GM19239 (cell line): ENCODE results near the gene TCF7L2.
A peak's percentile ranks its signal among the peaks of the same experiment; 100 is the strongest.

Source experiments
- DNase-seq: peaks from one replicate; pipeline ENCODE4 v3.0.0; 2011; ENCODE audit warnings: low spot score; ENCODE audit not compliant: insufficient read length
- FAIRE-seq: peaks from 2 replicates; lab custom pipeline; 2011; peaks lifted over from hg19 to GRCh38; lab: Jason Lieb, UNC

Gene TCF7L2

DNA sequence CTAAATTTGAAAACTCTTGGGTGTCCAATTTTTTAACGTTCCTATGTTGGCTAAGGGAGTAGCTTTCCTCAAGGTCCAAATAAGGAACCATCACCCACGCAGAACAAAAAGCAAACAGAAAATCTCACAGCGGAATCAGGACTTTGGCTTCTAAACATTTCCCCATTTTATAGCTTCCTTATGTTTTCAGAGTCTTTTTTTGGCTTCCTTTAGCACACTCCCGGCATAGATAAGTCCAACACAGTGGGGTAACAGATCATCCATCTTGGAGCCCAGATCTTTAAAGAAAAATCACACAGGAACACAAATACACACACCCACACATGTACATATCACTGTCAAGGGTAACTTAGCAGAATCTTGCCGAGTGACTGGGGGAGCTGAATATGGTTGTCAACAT lies 4.2 kb upstream of the TCF7L2 start:
- DNase-seq (no peak), FAIRE-seq (no peak)

DNA sequence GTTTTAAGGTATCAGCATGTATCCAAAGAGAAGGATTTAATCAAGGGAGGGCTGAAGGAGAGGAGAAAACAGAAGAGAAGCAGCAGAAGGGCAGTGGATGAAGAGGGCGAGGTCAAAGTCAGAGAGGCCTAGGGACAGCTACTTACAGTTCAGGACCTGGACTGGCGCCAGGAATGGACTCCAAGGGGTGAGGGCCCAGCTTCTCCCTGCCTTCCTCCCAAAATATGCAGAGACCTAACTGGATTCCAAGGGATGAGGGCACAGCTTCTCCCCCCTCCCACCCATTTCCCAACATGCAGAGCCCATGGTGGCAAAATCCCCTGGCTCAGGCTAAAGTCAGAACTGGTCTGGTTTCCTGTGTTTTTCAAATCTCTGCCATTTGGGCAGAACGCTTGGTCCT lies 3.4 kb upstream of the TCF7L2 start:
- no peak for FAIRE-seq
- no peak for DNase-seq

DNA sequence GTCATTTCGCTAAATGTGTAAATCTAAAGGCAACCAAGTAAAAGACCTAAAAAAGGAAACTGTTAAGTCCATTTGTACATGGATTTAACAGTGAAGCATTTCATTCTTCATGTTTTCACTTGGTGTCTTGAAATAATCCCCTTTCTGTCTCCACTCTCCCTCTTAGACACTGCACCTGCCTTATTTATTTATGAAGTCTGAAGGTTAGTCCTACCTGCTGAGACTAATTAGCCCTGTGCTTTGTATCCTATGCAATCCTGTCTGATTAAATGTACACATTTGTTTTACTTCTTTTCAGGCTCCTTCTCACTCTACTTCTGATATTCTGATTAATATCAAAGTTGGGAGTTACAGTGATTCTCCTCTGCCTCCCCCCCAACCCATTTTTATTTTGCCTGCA lies 1.9 kb upstream of the TCF7L2 start:
- FAIRE-seq = no peak
- DNase-seq = no peak

DNA sequence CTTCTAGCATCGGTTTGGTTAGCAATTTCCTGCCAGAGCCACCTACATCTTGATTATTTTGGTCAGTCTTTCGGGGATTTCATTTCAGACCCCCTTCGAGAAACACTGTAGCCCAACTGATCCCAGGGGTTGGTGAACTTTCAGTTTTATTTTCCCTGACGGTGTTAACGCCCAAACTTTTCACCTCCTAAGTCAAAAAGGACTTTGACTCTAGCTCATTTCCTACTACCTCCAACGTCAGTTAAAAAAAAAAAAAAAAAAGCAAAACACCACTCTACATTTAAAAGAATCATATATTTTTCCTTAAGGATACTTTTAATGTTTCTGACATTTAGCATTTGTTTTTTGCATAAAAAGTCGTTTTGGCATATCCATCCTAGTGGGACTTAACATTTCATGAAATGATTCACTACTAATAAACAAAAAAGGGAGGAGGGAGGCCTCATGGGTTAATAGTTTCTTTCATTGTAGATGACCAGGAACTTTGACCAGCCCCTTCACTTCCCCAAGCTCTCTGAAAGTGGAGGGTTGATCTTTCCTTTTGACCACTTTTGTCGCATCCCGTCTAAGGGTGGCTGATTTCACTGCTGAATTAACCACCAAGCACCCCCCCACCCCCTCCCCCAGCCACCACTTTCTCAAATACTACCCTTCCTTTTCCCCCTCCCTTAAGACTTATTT lies 764 bp upstream of the TCF7L2 start:
- peak; percentile 8 for FAIRE-seq
- no peak for DNase-seq

DNA sequence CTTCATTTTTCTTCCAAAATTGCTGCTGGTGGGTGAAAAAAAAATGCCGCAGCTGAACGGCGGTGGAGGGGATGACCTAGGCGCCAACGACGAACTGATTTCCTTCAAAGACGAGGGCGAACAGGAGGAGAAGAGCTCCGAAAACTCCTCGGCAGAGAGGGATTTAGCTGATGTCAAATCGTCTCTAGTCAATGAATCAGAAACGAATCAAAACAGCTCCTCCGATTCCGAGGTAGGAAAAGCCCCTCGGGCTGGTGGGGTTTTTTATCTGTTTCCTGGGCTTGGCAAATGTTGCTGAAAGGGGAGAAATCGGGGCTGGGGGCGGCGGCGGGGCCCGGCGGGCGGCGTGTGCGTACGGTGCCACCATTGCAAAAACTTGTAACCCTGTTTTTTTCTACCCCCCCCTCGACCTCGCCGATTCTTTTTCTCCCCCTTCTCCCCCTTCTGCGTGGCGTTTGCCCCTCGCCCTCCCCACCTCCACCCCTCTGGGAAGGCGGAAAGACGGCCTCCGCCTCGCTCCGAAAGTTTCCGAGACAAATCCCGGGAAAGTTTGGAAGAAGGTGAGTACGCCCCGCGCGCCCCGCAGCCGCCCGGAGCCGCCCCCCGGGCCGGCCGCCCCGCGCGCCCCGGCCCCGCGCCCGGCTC lies 789 bp downstream of the TCF7L2 start:
- no peak for FAIRE-seq
- DNase-seq = no peak

DNA sequence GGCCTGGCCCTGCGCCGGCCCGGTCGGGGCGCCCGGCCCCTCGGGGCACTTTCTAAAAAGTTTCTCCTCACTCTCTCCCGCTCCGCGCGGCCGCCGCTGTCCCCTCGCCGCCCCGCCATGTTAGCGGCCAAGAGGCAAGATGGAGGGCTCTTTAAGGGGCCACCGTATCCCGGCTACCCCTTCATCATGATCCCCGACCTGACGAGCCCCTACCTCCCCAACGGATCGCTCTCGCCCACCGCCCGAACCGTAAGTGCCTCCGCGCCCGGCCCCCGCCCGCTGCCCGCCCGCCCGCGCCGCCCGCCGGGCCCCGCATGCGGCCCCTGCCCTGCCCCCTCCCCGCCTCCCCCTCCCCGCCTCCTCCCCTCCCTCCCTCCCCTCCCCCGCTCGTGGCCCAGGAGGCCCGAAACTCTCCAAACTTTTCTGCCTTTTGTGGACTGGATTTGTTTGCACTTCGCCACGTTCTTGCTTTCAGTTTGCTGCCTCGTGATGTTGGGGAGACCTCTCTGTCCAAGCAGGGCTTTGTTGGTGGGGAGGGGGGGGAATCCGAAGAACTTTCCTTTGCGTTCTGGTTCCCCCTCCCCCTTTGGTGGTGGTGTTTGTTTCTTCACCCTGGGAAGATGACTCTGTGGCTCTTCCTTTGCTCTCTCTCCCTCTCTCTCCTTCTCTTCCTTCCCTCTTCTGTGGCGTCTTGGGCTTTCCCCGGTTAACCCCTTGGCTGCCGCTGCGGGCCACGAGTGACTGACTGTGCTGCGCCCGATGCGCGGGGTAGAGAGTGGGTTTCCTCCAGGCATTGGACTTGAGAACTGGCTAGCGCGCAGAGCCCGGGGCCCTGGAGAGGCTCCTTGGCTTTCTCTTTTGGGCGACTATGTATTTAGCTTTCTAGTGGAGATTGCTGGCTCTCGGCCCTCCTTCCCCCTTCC lies 1.6 kb downstream of the TCF7L2 start:
- FAIRE-seq (no peak), DNase-seq (no peak)

DNA sequence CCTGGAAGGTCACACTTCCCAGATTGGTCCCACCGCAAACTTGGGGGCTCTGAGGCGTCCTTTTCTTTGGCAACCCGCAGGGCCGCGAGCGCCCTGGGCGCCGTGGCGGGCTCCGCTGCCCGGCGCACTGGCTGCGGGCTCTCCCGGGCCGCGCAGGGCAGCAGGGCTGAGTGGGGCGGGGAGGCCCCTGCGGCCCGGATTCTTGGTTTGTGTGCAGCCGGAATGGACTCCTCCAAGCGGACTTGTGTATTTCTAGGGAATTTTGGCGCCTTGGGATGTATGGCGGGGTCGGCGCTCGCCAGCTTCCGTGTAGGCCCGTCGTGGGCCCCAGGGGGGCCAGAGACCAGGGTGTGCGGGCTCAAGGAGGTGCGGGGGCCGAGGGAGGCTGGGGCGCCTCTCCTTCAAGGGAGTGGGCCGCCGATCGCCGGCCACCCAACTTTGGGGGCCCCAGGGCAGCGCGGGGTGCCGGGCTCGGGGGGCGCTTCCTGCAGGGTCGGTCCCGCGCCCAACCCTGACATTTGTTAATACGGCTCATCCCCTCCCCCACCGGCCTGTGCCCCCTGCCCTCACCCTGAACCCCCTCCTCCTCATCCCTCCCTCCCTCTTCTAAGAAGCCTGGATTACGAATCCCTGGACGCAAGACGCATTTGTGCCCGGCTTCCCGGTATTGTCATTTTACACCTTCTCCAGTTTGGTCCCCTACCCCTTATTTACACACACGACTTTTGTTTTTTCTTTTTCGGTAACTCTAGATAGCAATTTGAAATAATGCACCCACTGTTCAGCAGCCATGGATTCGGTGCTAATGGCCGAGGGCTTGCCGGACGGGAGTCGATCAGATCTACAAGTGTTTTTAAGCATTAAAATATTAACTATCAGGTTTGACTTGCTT lies 2.5 kb downstream of the TCF7L2 start:
- DNase-seq (no peak), FAIRE-seq (no peak)

DNA sequence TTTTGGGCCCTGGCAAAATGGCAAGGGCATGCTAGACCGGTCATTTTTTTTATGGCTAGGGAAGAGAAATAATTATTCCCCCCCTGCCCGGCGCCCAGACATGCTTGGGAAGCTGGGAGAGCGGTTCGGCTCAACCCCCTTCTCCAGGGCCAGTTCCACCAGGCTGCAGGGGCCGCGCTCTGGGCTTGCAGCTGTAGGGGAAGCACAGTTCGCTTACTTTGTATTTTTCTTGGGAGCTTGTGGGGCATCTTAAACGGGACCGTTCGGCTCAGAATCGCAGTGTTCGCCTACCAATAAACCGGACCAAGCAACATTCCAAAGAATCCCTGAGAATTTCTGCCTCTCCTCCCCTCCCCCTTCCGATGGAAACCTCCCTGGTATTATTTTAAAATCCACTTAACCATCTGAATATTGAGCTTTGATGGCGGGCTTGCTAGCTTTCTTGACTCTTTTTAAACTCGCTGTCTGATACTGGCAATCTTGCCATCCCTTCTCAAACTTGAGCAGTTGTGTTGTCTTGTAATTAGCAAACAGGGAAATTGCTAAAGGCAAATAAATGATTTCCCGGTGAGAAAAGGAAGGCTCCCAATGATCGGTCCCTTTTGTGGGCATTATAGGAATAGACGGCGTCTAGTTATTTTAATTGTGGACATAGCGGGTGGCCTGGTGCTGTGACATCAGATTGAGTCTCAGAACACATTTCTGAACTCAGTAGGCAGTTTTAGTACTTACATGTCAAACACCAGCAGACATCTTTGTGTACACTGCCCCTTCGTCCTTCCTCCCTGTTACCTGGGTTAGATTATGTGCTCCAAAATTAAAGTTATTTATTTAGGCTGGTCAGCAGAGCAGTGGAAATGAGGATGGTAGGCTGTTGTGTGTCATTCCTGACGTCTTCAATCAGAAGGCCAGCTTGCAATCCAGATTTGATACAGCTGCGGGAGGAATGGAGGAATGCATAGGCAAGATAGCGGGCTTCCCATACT lies 3.4 kb downstream of the TCF7L2 start:
- FAIRE-seq (no peak), DNase-seq (no peak)

DNA sequence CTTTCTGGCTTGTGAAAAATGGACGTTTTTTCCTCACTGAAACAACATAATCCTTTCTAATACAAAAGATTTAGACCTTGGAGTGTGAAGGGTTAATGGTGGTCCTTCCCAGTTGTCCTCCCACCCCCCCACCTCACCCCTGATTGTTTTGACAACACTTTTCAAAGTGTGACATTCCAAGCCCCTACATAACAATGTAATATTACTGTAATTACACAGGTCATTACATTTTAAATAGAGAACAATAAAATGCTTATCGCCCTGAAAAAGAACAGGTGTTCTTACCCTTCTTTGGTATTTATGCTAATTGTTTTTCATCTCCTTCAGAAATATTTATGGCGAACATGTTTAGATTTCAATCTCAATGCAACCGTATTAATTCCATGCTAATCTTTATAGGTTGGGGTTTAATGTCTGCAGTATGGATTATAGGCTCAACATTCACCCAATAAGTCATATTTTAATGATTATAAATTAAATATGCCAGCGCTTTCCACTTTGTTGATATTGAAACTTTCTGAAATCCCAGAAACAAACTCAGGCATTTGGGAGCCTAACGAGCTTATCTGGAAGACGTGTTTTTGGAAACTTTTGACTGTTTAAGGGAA lies 5.0 kb downstream of the TCF7L2 start:
- FAIRE-seq (no peak), DNase-seq (no peak)

DNA sequence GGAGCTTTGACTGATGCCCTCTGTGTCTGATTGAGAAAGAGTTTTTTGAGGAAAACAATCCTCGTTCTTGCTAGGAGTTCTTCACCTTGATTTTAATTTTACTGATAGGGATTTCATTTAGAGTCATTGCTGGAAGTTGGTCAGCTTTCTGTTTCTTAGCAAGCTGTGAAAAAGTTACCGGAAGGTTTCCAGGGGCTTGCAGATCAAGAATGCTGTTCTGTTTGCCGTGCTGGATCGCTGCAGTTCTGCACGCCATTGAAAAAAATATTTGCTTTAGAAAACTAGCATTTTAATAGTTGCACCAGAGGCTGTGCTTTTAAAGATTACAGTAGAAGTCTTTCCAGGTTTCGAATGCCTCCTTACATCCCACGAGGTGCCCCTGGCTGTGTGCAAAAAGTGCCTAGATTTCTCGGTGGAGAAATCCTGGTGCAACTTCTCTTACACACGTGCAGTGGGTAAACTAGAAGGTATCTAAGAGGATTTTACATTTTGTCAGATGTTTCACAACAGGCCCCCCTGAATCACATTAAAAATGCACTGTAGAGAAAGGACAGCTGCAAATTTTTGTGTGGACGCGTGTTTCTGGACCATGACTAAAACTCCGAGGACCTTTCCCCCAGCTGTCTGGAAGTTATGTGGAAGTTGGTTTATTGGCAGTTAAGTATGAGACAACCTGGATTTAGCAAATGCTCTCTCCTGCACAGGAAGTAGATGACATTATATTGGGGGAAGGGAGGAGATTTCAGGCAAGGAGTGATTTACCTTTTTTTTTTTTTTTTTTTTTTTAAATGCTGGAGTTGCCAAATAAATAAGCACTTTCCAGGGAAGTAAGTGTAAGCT lies 5.8 kb downstream of the TCF7L2 start:
- no peak for DNase-seq
- FAIRE-seq = no peak

DNA sequence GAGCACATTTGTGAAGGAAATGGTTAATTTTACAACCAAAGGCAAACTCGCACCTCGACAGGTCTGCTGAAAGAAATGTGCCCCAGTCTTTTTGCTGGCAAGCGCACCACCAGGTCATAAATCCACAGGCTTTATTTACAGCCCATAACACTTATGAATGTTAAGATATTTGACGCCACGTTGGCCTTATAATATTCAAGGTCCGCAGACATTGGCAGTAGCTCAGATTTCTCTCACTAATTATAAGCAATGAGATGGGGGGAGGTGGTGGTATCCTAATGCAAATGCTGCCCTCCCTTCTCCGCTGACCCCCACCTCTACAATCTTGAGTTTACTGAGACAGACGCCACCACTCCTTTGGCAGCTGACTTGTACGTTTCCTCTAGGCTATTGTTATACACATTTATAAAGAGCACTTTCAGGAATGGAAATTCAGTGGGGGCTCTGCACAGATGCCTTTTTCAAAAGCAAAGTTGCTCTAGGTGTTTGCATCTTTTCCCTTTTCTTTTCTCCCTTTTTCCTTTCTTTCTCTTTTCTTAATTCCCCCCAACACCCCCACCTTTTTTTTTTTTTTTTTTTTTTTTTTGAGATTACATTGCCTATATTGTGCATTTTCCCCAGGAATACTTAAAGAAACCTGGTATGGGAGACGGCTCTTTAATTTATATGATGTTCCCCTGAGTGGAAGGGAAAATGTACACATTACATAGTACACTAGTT lies 6.7 kb downstream of the TCF7L2 start:
- no peak for FAIRE-seq
- DNase-seq = no peak

DNA sequence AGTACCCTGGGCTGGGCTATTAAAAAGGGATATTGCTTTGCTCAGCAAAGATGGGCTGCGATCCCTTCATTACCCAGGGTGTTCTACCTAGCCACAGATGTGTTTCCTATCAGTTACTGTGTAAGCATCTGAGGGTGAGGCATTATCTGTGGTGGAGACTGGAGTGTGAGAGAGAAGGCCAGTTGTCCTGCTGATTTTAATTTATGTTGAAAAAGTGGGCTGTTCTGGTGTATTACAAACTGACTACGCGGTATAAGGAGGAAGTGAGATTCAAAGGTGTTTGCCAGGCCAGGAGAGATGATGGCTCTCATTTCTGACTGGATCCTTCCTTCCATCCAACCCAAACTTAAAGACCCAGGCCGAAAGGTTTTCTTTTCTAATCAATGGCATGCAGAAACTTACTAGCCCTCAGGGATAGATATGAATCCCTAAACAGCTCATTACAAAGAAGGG lies 7.6 kb downstream of the TCF7L2 start:
- no peak for DNase-seq
- FAIRE-seq = no peak

DNA sequence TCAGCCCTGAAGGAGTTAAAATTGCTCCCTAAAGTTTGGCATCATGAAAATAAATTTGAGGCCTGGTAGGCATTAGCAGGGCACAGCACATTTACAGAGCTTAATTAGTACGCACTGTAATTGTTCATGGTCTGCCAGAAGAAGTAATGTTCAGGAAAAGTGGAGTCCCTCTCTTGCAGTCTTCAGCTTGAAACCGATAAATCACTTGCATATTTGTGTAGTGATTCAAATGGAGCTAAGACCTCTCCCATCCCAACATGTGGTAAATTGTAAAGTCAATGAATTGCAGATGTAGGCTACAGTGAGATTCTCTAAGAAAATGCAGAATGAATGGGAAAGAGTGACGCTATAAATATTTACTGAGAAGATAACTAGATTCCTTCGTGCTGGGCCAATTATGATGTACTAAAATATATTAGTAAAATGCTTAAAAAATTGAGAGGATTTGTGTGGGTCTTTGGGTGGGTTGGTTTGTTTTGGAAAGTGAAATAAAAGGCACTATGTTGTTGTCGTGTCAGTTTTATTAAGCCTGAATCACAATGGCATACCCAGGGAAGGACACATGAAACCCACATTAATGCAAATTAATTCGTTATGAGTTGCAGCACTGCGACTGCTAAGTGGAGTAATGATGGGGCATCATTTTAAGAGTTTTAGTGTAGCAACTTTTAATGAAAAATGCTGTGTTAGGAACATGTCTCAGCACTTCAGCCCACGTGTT lies 8.4 kb downstream of the TCF7L2 start:
- DNase-seq = no peak
- FAIRE-seq = no peak

DNA sequence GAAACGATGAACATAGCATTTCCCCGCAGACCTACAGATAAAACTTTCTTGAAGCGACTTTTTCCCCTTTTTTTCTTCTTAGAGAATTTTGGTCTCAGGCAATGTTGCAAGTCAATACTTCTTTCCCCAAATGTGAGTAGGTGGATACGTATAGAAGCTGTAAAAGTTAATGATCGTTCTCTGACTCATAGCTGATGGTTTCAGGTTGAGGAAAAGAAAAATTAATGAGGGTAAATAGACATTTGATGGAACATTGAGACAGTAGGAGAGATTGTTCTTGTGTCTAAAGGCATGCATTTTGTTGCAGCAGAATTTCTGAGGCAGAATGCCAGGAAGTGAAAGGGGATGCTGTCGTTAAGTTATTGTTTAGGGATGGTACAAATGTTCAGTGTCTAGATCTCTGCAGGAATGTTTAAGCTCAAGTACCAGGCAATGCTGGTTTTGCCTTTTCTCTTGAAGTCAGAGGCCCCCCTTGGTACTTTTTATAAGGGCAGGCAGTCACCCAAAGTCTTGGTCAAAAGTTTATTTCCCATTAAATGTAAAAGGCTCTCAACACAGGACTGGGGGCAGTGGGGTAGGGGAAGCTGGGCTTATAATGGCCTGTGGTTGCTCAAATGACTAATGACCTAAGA lies 9.3 kb downstream of the TCF7L2 start:
- FAIRE-seq (no peak), DNase-seq (no peak)

DNA sequence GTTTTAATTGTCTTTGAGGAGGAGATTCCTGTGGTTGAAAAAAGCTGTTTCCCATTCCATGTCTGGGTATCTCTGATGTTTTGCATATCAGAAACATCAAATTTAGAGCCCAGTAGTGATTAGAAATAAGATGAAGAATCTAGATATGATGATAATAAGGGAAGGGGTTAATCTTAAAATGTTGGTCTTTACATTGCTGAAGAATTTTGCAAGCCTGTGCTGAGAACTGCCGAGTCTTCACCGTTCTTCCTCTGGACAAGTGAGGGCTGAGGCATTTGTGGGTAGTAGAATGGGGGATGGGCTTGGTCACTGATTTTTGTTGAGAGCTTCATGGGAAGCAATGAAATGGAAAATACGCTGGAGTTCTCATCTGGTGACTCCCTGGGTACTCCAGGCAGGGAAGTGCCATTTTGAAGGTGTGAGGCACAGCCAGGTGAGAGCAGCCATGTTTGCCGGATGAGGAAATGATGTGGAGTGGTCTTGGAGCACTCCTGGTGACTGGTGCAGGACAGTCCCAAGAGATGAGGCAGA lies 10.2 kb downstream of the TCF7L2 start:
- FAIRE-seq (no peak), DNase-seq (no peak)

DNA sequence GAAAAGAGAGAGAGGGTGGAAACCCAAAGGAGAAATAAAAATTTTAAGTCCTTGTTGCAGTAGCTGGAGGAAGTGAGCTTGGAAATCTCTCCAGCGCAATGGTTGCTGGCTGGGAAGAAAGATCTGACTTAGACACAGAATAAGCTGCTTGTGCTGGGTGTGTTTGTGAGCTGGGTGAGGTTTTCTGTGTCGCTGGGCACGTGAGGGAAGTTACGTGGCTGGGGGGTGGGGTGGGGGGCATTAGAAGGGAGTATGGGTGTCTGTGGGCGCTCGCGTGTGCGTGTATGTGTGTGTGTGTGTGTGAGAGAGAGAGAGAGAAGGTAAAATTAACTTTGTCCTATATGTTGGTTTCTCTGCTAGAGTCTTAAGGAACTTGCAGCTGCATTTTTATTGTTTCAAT lies 11.6 kb downstream of the TCF7L2 start:
- FAIRE-seq (no peak), DNase-seq (no peak)
